Measurements from ENCODE around the gene PTPRK. TPM values are rescaled to one million over a fixed set of nuclear protein-coding genes. Genes with fewer than 3 reads are reported as not detected.

Gene PTPRK
- total and polyA plus RNA-seq, 12 donors: 3.2 to 22.4 (median 15.0) TPM

DNA sequence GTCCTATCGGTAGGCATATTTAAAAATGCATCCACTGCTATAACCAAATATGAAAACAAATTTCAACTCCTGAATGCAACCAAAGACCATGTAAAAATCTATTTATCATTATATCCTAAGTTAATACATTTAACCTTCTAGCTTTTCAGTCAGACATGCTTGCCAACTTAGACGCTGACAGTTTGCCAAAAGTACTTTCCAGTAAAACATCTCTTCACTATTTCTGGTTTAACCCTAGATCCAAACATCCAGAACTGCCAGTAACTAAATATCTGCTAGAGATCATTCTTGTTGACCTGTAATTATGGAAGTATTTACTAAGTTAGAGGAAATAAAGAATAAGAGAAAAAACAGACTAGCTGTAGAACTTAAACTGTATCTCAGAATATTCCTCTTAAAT lies 409.3 kb downstream of the PTPRK start:
- Histone ChIP-seq H3K9me3 (replicated peaks in 1 of 3) (no peaks in the 10 kb centered on the region), H3K36me3 (replicated peaks in 1 of 2) (no peaks in the 10 kb centered on the region), H3K27ac (no peak overlapping the region), H3K4me3 (no peak overlapping the region), H3K4me1 (replicated peaks in 1 of 2) (peaks cover 0 to 6% of the 10 kb centered on the region in 2 donors), H3K27me3 (no peaks in the 10 kb centered on the region)
- intact Hi-C loops (cut with DNase I): no loop called here
- TF ChIP-seq, protein P1, sequence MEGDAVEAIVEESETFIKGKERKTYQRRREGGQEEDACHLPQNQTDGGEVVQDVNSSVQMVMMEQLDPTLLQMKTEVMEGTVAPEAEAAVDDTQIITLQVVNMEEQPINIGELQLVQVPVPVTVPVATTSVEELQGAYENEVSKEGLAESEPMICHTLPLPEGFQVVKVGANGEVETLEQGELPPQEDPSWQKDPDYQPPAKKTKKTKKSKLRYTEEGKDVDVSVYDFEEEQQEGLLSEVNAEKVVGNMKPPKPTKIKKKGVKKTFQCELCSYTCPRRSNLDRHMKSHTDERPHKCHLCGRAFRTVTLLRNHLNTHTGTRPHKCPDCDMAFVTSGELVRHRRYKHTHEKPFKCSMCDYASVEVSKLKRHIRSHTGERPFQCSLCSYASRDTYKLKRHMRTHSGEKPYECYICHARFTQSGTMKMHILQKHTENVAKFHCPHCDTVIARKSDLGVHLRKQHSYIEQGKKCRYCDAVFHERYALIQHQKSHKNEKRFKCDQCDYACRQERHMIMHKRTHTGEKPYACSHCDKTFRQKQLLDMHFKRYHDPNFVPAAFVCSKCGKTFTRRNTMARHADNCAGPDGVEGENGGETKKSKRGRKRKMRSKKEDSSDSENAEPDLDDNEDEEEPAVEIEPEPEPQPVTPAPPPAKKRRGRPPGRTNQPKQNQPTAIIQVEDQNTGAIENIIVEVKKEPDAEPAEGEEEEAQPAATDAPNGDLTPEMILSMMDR (IDR thresholded peaks at IDR 0.05): no peak
- no peak for TF ChIP-seq POLR2A (IDR thresholded peaks at IDR 0.05)
- peak in 1 of 7 donors; percentile 3 for DNase-seq
- WGBS, 4 donors: 57 to 65% (median 62%) methylated on average over 2 of the region's 2 CpGs

DNA sequence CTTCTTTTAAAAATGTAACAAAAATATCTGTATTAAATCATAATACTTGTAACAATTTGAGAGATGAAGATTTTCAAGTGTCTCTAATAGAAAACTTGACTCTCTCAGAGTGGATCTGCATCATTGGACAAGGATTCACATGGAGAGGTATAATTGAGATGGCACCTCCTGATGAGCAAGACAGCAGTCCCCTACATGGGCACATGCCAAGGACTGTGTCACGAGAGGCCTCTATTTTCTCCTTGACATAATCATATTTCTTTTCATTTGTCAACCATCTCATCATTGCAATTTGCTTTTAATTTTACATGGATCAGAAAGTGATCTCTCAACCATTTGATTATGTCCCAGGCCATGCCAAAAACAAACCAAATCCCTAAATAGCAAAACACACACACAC lies 412.7 kb downstream of the PTPRK start:
- Histone ChIP-seq H3K4me1 (replicated peaks in 1 of 2) (peaks cover 0 to 6% of the 10 kb centered on the region in 2 donors), H3K4me3 (no peak overlapping the region), H3K27me3 (no peaks in the 10 kb centered on the region), H3K9me3 (replicated peaks in 1 of 3) (no peaks in the 10 kb centered on the region), H3K36me3 (replicated peaks in 1 of 2) (no peaks in the 10 kb centered on the region), H3K27ac (no peak overlapping the region)
- DNase-seq: no peak
- WGBS, 4 donors: 50 to 69% (median 56%) methylated on average over 1 of the region's 1 CpG
- intact Hi-C loops (cut with DNase I): no loop called here
- no peak for TF ChIP-seq POLR2A (IDR thresholded peaks at IDR 0.05)

DNA sequence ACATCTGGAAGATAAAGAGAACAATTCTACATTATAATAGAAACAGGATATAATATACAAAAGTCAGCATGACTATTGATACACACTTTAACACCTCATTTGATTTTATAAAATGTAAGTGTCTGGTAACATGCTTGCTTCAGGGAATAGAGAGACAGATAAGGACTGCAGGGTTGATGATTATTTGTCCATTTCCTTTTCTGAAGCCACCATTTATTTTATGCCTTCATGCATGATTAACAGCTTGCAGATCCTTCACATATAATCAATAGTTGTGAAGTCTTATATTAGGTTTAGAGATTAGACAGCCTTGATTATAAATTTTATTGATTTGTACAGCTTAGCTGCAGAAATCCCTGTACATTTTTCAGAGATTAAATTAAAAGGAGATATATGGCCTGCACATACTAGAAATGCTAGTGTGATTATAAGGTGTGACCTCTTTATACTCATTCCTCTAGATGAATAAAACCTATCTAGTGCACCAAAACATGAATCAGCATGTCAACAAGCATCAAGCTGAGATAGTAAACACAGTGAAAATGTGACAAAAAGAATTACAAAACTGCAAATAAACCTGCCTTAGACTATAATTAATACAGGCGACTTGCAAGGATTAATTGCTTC lies 420.7 kb downstream of the PTPRK start:
- H3K27ac ChIP-seq: no peak overlapping the region
- no peak for DNase-seq
- 92 to 98% (median 93%) methylated on average over 1 of the region's 1 CpG for WGBS, 4 donors
- no peaks in the 10 kb centered on the region for H3K27me3 ChIP-seq
- intact Hi-C loops (cut with DNase I): no loop called here
- no peak for TF ChIP-seq POLR2A (IDR thresholded peaks at IDR 0.05)
- TF ChIP-seq, protein P1 (IDR thresholded peaks at IDR 0.05): no peak
- H3K4me1 ChIP-seq (replicated peaks in 1 of 2): no peaks in the 10 kb centered on the region
- no peaks in the 10 kb centered on the region for H3K36me3 ChIP-seq (replicated peaks in 1 of 2)
- no peaks in the 10 kb centered on the region for H3K9me3 ChIP-seq (replicated peaks in 1 of 3)
- H3K4me3 ChIP-seq: no peak overlapping the region

DNA sequence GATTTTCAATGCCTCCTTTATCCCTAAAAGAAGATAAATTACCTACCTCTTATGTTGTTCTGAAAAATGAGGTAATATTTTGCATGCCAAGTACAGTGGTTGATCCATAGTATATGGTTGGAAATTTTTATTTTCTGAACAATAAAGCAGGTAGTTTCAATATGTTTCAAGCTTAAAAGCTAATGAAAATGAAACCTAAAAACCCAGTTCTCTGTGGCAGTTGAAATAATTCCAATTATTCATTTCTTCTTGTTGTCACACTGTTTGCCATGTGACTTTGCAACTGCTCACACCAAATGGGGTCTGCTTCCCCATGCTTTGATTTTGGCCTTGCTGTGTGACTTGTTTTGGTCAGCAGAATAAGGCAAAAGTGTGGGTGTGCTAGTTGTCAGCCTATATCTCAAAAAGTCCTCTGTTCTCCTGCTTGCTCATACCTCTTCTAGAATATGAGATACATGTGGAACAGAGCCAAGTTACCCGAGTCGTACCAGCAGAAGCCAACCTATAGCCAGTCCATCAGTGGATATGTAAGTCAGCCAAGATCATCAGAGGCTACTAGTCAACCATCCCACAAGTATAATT lies 422.3 kb downstream of the PTPRK start:
- TF ChIP-seq, protein P1 (IDR thresholded peaks at IDR 0.05): no peak
- TF ChIP-seq POLR2A (IDR thresholded peaks at IDR 0.05): no peak
- 67 to 83% (median 72%) methylated on average over 2 of the region's 2 CpGs for WGBS, 4 donors
- no peak overlapping the region for H3K27ac ChIP-seq
- no peaks in the 10 kb centered on the region for H3K27me3 ChIP-seq
- intact Hi-C loops (cut with DNase I): no loop called here
- DNase-seq: no peak
- H3K36me3 ChIP-seq (replicated peaks in 1 of 2): no peaks in the 10 kb centered on the region
- H3K4me3 ChIP-seq: no peak overlapping the region
- no peaks in the 10 kb centered on the region for H3K4me1 ChIP-seq (replicated peaks in 1 of 2)
- no peaks in the 10 kb centered on the region for H3K9me3 ChIP-seq (replicated peaks in 1 of 3)

DNA sequence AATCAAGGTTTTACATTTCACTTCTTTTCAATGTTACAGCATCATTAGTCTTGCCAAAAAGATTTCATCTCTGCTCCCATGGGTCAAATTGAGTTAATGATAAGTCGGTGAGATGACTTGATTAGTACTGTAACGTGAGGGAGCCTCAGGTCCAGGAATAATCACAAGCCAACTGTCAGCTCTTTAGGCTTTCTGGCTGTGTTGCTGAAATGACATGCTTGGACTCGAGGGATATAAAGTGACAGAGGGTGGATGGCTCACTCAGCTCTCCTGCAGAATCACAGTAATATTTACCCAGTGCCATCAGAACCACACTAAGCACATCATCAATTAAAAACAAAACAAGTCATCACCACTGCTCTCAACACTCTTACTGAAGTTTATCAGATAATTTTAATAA lies 423.4 kb downstream of the PTPRK start:
- no peaks in the 10 kb centered on the region for H3K9me3 ChIP-seq (replicated peaks in 1 of 3)
- DNase-seq: no peak
- H3K27me3 ChIP-seq: no peaks in the 10 kb centered on the region
- no peaks in the 10 kb centered on the region for H3K36me3 ChIP-seq (replicated peaks in 1 of 2)
- WGBS, 4 donors: 77 to 79% (median 78%) methylated on average over 3 of the region's 3 CpGs
- intact Hi-C loops (cut with DNase I): no loop called here
- TF ChIP-seq POLR2A (IDR thresholded peaks at IDR 0.05): no peak
- TF ChIP-seq, protein P1 (IDR thresholded peaks at IDR 0.05): no peak
- H3K27ac ChIP-seq: no peak overlapping the region
- no peaks in the 10 kb centered on the region for H3K4me1 ChIP-seq (replicated peaks in 1 of 2)
- H3K4me3 ChIP-seq: no peak overlapping the region
